Osteoblast (primary cell): ENCODE measurements around the gene COA8. TPM values are rescaled to one million over a fixed set of nuclear protein-coding genes. Genes with fewer than 3 reads are reported as not detected.

Experiments used
- DNase-seq: peaks from one replicate; pipeline ENCODE4 v3.0.0; 2011; ENCODE audit warnings: low spot score, mixed read lengths; ENCODE audit not compliant: insufficient read length; ENCODE audit errors: missing footprints
- H2AFZ ChIP-seq: 2 replicates; pipeline ENCODE4 v1.6.0; 2011; ENCODE audit warnings: mild to moderate bottlenecking, low read length
- H3K27ac ChIP-seq: 2 replicates; pipeline ENCODE4 v1.5.1; 2011; ENCODE audit warnings: mild to moderate bottlenecking, low read depth, low read length, moderate library complexity
- H3K27me3 ChIP-seq: 2 replicates; pipeline ENCODE4 v1.6.0; 2012; ENCODE audit warnings: mild to moderate bottlenecking, control low read depth, inconsistent platforms, low read length, moderate library complexity; ENCODE audit not compliant: insufficient read depth
- H3K36me3 ChIP-seq: 2 replicates; pipeline ENCODE4 v1.5.1; 2011; ENCODE audit warnings: mild to moderate bottlenecking, low read length, control low read depth, moderate library complexity; ENCODE audit not compliant: insufficient read depth
- H3K4me1 ChIP-seq: 2 replicates; pipeline ENCODE4 v1.5.1; 2011; ENCODE audit warnings: mild to moderate bottlenecking, low read length, control low read depth, moderate library complexity; ENCODE audit not compliant: insufficient read depth
- H3K4me2 ChIP-seq: 2 replicates; pipeline ENCODE4 v1.6.0; 2011; ENCODE audit warnings: mild to moderate bottlenecking, low read length; ENCODE audit not compliant: insufficient read depth
- H3K4me3 ChIP-seq: fragments of 200-600 bp; sonication (generic); 3 replicates; pipeline ENCODE4 v1.5.1; 2012; ENCODE audit warnings: mild to moderate bottlenecking, low read length, inconsistent platforms; ENCODE audit not compliant: insufficient read depth
- H3K79me2 ChIP-seq: 2 replicates; pipeline ENCODE4 v1.6.0; 2012; ENCODE audit warnings: mild to moderate bottlenecking, low read length, control low read depth, inconsistent platforms; ENCODE audit not compliant: insufficient read depth
- H3K9me3 ChIP-seq: 2 replicates; pipeline ENCODE4 v1.5.1; 2011; ENCODE audit warnings: low read depth, low read length, control low read depth
- H4K20me1 ChIP-seq: 2 replicates; pipeline ENCODE4 v1.6.0; 2012; ENCODE audit warnings: mild to moderate bottlenecking, low read length, control low read depth; ENCODE audit not compliant: insufficient read depth
- total RNA-seq: library from RNA; depleted of rRNA; stranded (reverse); fragments of >200 nt; gene quantifications from 2 replicates; pipeline ENCODE4 v1.2.3, GENCODE V29; 2012
- TF ChIP-seq, protein P1 (sequence below): IDR thresholded peaks from 2 replicates; pipeline ENCODE4 v1.5.1; 2011; ENCODE audit warnings: mild to moderate bottlenecking, low read depth, low read length, moderate library complexity; ENCODE audit errors: extremely low read depth

The COA8 gene
- total RNA-seq, 1 donor: 24.6 TPM

DNA sequence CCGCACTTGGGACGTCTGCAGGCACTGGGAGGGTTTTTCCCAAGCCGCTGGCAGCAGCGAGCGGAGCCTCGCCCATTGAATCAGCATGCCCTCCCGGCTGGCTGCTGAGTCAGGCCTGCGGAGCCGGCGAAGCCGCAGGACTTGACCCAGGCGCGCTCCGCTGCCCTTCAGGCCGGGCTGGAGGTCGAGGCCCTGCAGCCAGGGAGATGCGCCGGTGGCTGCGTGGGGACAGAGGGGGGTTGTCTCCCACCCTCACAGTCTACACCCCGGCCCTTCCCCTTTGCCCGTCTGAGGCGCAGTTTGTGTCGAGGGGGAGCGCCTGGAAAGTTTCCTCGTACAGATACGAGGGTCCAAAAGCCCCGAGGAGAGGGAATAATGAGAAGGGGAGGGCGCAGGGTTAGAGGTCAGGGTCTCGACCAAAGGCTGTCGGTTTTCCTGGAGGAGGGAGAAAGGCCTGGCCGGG, 65.5 kb downstream of the COA8 start:
- Histone ChIP-seq H3K79me2 (peaks cover 46% of the 10 kb centered on the region), H3K27ac (peak overlapping the region; percentile 93), H3K4me1 (peaks cover 35% of the 10 kb centered on the region), H3K36me3 (peaks cover 9% of the 10 kb centered on the region), H3K27me3 (no peaks in the 10 kb centered on the region), H3K4me3 (peak overlapping the region; percentile 81), H3K9me3 (no peaks in the 10 kb centered on the region), H4K20me1 (peaks cover 30% of the 10 kb centered on the region), H2AFZ (peak overlapping the region; percentile 62), H3K4me2 (peak overlapping the region; percentile 86)
- TF ChIP-seq, protein P1, sequence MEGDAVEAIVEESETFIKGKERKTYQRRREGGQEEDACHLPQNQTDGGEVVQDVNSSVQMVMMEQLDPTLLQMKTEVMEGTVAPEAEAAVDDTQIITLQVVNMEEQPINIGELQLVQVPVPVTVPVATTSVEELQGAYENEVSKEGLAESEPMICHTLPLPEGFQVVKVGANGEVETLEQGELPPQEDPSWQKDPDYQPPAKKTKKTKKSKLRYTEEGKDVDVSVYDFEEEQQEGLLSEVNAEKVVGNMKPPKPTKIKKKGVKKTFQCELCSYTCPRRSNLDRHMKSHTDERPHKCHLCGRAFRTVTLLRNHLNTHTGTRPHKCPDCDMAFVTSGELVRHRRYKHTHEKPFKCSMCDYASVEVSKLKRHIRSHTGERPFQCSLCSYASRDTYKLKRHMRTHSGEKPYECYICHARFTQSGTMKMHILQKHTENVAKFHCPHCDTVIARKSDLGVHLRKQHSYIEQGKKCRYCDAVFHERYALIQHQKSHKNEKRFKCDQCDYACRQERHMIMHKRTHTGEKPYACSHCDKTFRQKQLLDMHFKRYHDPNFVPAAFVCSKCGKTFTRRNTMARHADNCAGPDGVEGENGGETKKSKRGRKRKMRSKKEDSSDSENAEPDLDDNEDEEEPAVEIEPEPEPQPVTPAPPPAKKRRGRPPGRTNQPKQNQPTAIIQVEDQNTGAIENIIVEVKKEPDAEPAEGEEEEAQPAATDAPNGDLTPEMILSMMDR: no peak
- DNase-seq: peak; percentile 98

DNA sequence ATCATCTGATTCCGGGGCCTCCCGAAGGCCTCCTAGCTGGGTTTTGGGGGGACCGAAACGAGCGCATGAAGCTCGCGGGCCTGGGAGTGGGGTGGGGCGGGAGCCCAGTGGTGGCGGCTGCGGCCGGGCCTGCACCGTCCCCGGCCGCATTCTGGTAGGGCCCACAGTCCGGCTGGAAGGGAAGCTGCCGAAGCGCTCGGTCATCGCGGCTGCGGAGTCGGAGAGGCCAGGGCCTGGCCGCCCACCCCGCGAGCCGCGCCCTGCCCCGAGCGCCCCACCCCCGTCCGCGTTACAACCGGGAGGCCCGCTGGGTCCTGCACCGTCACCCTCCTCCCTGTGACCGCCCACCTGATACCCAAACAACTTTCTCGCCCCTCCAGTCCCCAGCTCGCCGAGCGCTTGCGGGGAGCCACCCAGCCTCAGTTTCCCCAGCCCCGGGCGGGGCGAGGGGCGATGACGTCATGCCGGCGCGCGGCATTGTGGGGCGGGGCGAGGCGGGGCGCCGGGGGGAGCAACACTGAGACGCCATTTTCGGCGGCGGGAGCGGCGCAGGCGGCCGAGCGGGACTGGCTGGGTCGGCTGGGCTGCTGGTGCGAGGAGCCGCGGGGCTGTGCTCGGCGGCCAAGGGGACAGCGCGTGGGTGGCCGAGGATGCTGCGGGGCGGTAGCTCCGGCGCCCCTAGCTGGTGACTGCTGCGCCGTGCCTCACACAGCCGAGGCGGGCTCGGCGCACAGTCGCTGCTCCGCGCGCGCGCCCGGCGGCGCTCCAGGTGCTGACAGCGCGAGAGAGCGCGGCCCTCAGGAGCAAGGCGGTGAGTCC, 66.1 kb downstream of the COA8 start, which contains the start of gene KLC1:
TSS of gene KLC1 (plus strand) at position 528 of the 819 bp plus-strand sequence. CDS start 25,354 bp downstream, outside the sequence.
- Histone ChIP-seq H3K27ac (peak within 1 kb of the TSS; percentile 93), H3K9me3 (no peaks in the 10 kb centered on the region), H3K79me2 (peaks cover 51% of the 10 kb centered on the region), H3K4me1 (peaks cover 35% of the 10 kb centered on the region), H3K4me3 (peak within 1 kb of the TSS; percentile 81), H3K36me3 (peaks cover 9% of the 10 kb centered on the region), H3K4me2 (peak within 1 kb of the TSS; percentile 86), H2AFZ (peak within 1 kb of the TSS; percentile 68), H3K27me3 (no peaks in the 10 kb centered on the region), H4K20me1 (peaks cover 34% of the 10 kb centered on the region)
- DNase-seq: peak; percentile 97
- TF ChIP-seq, protein P1: no peak

DNA sequence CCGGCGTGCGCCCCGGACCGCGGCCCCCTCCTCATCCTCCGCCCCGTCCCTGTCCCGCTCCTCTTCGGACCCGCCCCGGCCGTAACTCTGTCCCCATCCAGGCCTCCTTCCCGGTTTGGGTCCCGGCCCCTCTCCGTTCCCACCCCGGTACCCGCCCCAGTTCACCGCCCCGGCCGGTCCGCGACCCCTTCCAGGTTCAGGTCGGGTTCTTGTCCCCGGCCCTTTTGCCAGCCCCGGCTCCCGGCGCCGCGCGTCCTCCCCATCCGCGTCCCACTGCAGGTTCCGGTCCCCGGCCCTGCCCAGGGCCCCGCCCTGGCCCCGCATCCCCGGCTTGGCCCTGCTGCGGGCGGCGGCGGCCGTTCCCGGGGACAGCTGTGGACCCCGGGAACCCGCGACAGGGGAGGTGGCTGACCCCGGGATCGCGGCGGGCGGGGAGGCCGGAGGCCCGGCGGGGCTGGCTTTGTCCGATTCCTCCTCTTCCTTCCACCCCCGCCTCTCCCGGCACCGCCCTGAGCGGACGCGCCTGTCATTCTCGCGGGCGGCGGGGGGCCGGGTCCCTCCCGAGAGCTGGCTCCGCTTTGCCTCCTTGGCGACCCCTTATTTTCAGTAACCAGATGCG, 66.9 kb downstream of the COA8 start:
- peak; percentile 90 for DNase-seq

More for the DNA sequence above, 66.9 kb downstream of the COA8 start:
- H3K79me2 ChIP-seq: peaks cover 58% of the 10 kb centered on the region
- peak overlapping the region; percentile 93 for H3K27ac ChIP-seq
- H4K20me1 ChIP-seq: peaks cover 40% of the 10 kb centered on the region
- peaks cover 37% of the 10 kb centered on the region for H3K4me1 ChIP-seq
- H3K36me3 ChIP-seq: peaks cover 9% of the 10 kb centered on the region
- H2AFZ ChIP-seq: no peak overlapping the region
- peak overlapping the region; percentile 81 for H3K4me3 ChIP-seq
- peak overlapping the region; percentile 86 for H3K4me2 ChIP-seq
- H3K9me3 ChIP-seq: no peaks in the 10 kb centered on the region
- no peaks in the 10 kb centered on the region for H3K27me3 ChIP-seq
- TF ChIP-seq, protein P1: no peak
